Measurements from ENCODE around the gene CAMTA1.

The CAMTA1 gene

GRCh38 chr1:7333094-7333493 is 547.8 kb downstream of the CAMTA1 start:
- no peak for DNase-seq

GRCh38 chr1:7333620-7334019 is 548.4 kb downstream of the CAMTA1 start:
- DNase-seq, result no peak

- DNase-seq, result no peak
These were observed 549.3 kb downstream of the CAMTA1 start for GRCh38 chr1:7334475-7335035.

- DNase-seq, result no peak
These were observed 550.1 kb downstream of the CAMTA1 start for GRCh38 chr1:7335224-7335879.

GRCh38 chr1:7338439-7338838 is 553.2 kb downstream of the CAMTA1 start:
- DNase-seq, result no peak

- DNase-seq, result no peak
These were observed 553.8 kb downstream of the CAMTA1 start for GRCh38 chr1:7339014-7339413.

GRCh38 chr1:7339953-7340352 is 554.7 kb downstream of the CAMTA1 start:
- DNase-seq, result no peak

- DNase-seq, result no peak
These were observed 556.1 kb downstream of the CAMTA1 start for GRCh38 chr1:7341145-7341905.

- DNase-seq, result no peak
These were observed 558.6 kb downstream of the CAMTA1 start for GRCh38 chr1:7343882-7344281.

GRCh38 chr1:7344299-7344698 is 559.0 kb downstream of the CAMTA1 start:
- no peak for DNase-seq

- no peak for DNase-seq
These were observed 560.3 kb downstream of the CAMTA1 start for GRCh38 chr1:7345516-7345915.

- no peak for DNase-seq
These were observed 560.9 kb downstream of the CAMTA1 start for GRCh38 chr1:7346070-7346596.

- DNase-seq, result no peak
These were observed 561.6 kb downstream of the CAMTA1 start for GRCh38 chr1:7346600-7347570.

GRCh38 chr1:7348073-7348472 is 562.8 kb downstream of the CAMTA1 start:
- no peak for DNase-seq

GRCh38 chr1:7348580-7348979 is 563.3 kb downstream of the CAMTA1 start:
- no peak for DNase-seq

GRCh38 chr1:7350804-7351203 is 565.5 kb downstream of the CAMTA1 start:
- no peak for DNase-seq

- DNase-seq, result no peak
These were observed 566.4 kb downstream of the CAMTA1 start for GRCh38 chr1:7351649-7352048.

- DNase-seq, result no peak
These were observed 567.1 kb downstream of the CAMTA1 start for GRCh38 chr1:7352364-7352763.

GRCh38 chr1:7352974-7353373 is 567.7 kb downstream of the CAMTA1 start:
- DNase-seq, result no peak

- DNase-seq, result no peak
These were observed 570.4 kb downstream of the CAMTA1 start for GRCh38 chr1:7355646-7356045.

- DNase-seq, result no peak
These were observed 570.8 kb downstream of the CAMTA1 start for GRCh38 chr1:7356079-7356478.

- DNase-seq, result no peak
These were observed 573.2 kb downstream of the CAMTA1 start for GRCh38 chr1:7358425-7358824.

- no peak for DNase-seq
These were observed 575.3 kb downstream of the CAMTA1 start for GRCh38 chr1:7360526-7360925.

Data from right forelimb (tissue), 1 donor.